Activated CD8-positive, alpha-beta memory T cell treated with anti-CD3 and anti-CD28 coated beads, Interleukin-2, amount 50 U/mL, for 48 hours (primary cell): ENCODE measurements around the gene MT1A.
"Not testable (repeated sequence)": the region's sequence is repeated elsewhere in the genome, so short reads cannot be mapped to it uniquely, and the experiment has no call there.

Experiments
- DNase-seq: peaks from one replicate; pipeline ENCODE4 v3.0.0-alpha.2; 2020

Gene MT1A

GRCh38 chr16:56610609-56611111, 27.8 kb upstream of the MT1A start:
- DNase-seq, result no peak

- no peak for DNase-seq
Measured at GRCh38 chr16:56611281-56611833, 27.1 kb upstream of the MT1A start.

- no peak for DNase-seq
Measured at GRCh38 chr16:56613706-56614105, 24.8 kb upstream of the MT1A start.

GRCh38 chr16:56614549-56614991, 23.9 kb upstream of the MT1A start:
- no peak for DNase-seq

GRCh38 chr16:56615353-56615752, 23.1 kb upstream of the MT1A start:
- DNase-seq, result no peak

- no peak for DNase-seq
Measured at GRCh38 chr16:56616608-56617211, 21.8 kb upstream of the MT1A start.

GRCh38 chr16:56617212-56618085, 21.0 kb upstream of the MT1A start:
- DNase-seq, result peak; percentile 84

- no peak for DNase-seq
Measured at GRCh38 chr16:56618138-56618537, 20.3 kb upstream of the MT1A start.

- no peak for DNase-seq
Measured at GRCh38 chr16:56620339-56620897, 18.0 kb upstream of the MT1A start.

- not testable (repeated sequence) for DNase-seq
Measured at GRCh38 chr16:56621665-56622445, 16.6 kb upstream of the MT1A start.

- DNase-seq, result not testable (repeated sequence)
Measured at GRCh38 chr16:56623184-56623583, 15.3 kb upstream of the MT1A start.

GRCh38 chr16:56623637-56624036, 14.8 kb upstream of the MT1A start:
- no peak for DNase-seq

GRCh38 chr16:56625140-56625942, 13.1 kb upstream of the MT1A start, which contains the start of gene MT1E:
TSS of gene MT1E (plus strand) at chr16:56625781. CDS start at chr16:56625852, 71 bp downstream.
- DNase-seq, result peak; percentile 88

GRCh38 chr16:56625943-56626654, 12.4 kb upstream of the MT1A start:
- no peak for DNase-seq

- DNase-seq, result no peak
Measured at GRCh38 chr16:56626685-56627084, 11.8 kb upstream of the MT1A start.

GRCh38 chr16:56628486-56629350, 9.7 kb upstream of the MT1A start:
- DNase-seq, result no peak

- no peak for DNase-seq
Measured at GRCh38 chr16:56629531-56629930, 8.9 kb upstream of the MT1A start.

- no peak for DNase-seq
Measured at GRCh38 chr16:56630134-56630533, 8.3 kb upstream of the MT1A start.

- no peak for DNase-seq
Measured at GRCh38 chr16:56631197-56631596, 7.3 kb upstream of the MT1A start.

- DNase-seq, result no peak
Measured at GRCh38 chr16:56631832-56632155, 6.7 kb upstream of the MT1A start.
